Caki2 (cell line): ENCODE data around the gene SPESP1. TPM values are rescaled to one million over a fixed set of nuclear protein-coding genes. Genes with fewer than 3 reads are reported as not detected.
A peak's percentile ranks its signal among the peaks of the same experiment; 100 is the strongest.

Experiments
- DNase-seq: peaks from one replicate; pipeline ENCODE4 v3.0.0-alpha.2; 2015; ENCODE audit warnings: low read depth
- in situ Hi-C: cut with HindIII; loops from 2 replicates; pipeline ENCODE4 v1.10.0; 2016; ENCODE audit warnings: low sequenced_read_pairs, low pct_unique_long_range_greater_than_20kb, mixed read lengths
- total RNA-seq: library from RNA; depleted of rRNA; stranded (reverse); fragments of >200 nt; shearing (Covaris generic); gene quantifications from 2 replicates; pipeline ENCODE4 v1.2.3, GENCODE V29; 2014; ENCODE audit warnings: low replicate concordance; rRNA removed

The SPESP1 gene
- not detected in 2 replicates for total RNA-seq

GRCh38 chr15:68930268-68931022 lies at the start of gene SPESP1:
SPESP1 (plus strand) TSS chr15:68930525; CDS start chr15:68930654, 129 bp downstream.
- no peak for DNase-seq
- in situ Hi-C loops, result no loop called here

- no peak for DNase-seq
- in situ Hi-C loops, result no loop called here
Measured at GRCh38 chr15:68885070-68885469, 45.3 kb upstream of the SPESP1 start.

DNA sequence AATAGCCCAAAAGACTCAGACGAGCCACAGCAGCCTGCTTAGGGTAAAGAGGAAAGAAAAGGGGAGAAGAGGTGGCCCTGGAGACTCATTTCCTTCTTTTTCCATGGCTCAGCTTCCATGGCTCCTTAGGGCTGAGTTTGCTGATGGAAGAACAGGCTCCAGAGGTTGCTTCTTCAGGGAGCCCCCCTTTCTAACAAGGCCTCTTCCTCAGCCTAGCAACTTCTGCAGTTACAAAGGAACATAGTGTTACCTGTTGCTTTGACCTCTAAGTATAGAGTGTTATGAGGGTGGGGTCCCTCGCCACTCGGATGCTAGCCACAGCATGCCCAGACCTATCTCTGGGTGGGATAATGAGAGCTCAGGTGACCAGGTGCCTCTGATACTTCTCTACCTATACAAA lies 43.2 kb upstream of the SPESP1 start:
- in situ Hi-C loops, result no loop called here
- no peak for DNase-seq

- in situ Hi-C loops, result no loop called here
Measured at GRCh38 chr15:68887819-68888218, 42.5 kb upstream of the SPESP1 start.

GRCh38 chr15:68888419-68888818 lies 41.9 kb upstream of the SPESP1 start:
- in situ Hi-C loops, result no loop called here
- DNase-seq, result no peak

More at GRCh38 chr15:68887819-68888218, 42.5 kb upstream of the SPESP1 start:
- DNase-seq, result no peak

GRCh38 chr15:68894208-68894607 lies 36.1 kb upstream of the SPESP1 start:
- in situ Hi-C loops, result no loop called here
- DNase-seq, result no peak

GRCh38 chr15:68896178-68896577 lies 34.1 kb upstream of the SPESP1 start:
- DNase-seq, result no peak
- in situ Hi-C loops, result no loop called here

- no peak for DNase-seq
- in situ Hi-C loops, result no loop called here
Measured at GRCh38 chr15:68897016-68897415, 33.3 kb upstream of the SPESP1 start.

GRCh38 chr15:68900027-68900426 lies 30.3 kb upstream of the SPESP1 start:
- no peak for DNase-seq
- in situ Hi-C loops, result no loop called here

- no peak for DNase-seq
- in situ Hi-C loops, result no loop called here
Measured at GRCh38 chr15:68907396-68907923, 22.9 kb upstream of the SPESP1 start.

DNA sequence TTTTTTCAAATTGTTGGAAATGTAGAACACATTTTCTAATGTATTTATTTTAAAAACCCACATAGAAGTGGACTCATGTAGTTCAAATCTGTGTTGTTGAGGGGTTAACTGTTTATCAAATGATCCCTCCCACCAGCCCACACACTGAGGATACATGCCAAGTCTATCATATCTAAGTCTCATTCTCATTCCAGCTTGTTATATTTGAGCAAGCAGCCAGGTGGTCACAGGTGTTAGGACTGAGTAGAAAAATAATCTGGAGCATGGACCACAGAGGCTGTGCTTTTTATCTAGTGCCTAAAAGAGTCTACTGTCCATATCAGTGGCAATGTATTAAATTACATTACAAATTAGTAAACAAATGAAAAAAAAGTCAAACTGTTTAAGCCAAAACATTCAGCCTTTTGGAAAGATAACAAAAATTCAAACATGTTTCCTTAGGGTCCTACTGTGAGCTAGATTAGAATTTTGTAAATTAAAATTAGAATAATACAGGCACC lies 20.7 kb upstream of the SPESP1 start:
- no peak for DNase-seq
- in situ Hi-C loops, result no loop called here

DNA sequence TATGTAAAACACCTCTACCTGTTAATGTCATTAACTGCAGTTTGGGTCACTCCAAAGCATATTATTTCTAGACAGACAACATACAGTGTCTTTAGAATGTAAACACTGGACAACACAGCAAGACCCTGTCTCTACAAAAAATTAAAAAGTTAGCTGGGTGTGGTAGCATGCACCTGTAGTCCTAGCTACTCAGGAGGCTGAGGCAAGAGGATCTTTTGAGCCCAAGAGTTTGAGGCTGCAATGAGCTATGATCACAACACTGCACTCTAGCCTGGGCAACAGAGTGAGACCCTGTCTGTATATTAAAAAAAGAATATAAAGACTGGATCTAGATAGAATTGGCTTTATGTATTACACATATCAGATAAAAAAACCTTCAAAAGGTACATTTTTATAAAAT lies 20.0 kb upstream of the SPESP1 start:
- DNase-seq, result no peak
- in situ Hi-C loops, result no loop called here

DNA sequence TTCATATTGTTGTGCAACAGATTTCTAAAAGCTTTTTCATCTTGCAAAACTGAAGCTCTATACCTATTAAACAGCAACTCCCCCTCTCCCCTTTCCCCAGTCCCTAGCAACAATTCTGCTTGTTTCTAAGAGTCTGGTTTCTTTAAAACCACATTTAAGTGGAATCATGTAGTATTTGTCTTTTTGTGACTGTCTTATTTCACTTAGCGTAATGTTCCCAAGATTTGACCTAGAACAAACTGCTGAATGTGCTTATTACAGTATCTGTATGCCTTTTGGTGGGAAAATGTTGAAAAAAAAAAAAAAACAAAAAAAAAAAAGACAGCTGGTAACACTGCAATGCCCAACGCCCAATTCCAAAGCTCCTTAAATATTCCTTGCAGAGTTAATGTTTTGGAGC lies 19.5 kb upstream of the SPESP1 start:
- DNase-seq, result no peak
- in situ Hi-C loops, result no loop called here

DNA sequence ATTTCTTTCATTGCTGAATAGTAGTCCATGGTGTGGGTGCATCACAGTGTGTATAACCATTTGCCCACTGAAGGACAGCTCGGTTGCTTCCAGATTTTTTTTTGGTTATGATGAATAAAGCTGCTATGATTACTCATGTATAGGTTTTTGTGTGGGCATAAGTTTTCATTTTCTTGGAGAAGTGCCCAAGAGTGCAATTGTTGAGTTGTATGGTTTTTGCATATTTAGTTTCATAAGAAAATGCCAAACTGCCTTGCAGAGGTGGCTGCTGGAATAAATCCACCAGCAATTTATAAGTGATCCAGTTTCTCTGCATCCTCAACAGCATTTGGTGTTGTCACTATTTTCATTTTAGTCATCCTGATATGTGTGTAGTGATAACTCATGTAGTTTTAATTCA lies 8.4 kb upstream of the SPESP1 start:
- DNase-seq, result no peak
- in situ Hi-C loops, result no loop called here

DNA sequence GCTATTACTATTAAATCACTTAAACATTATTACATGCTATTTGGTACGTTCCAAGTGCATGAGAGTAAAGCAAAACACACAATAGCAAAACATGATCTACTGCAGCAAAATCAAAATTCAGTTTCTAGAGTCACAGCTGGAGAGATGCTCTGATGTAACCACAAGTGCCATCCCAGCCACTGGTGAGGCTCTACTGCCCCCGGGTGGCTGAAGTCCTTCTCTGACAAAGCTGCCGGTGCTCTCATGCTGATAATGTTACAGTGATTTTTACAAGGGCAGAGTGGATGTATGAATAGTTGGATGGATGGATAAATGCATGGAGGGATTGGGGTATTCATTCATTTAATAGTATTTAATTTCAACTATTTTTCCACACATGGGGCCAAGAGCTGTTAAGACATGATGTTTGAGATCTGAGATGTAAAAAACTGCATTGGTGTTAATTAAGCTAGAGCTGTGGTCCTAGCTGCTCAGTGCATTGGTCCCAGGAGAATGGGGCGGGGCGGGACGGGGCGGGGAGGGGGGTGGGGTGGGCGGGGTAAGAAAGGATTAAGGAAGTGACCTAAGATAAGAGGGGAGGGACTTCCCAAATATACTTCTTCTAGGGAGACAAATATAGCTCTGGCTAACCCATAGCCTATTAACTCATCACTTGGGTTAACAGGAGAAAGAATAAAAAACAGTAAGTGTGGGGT lies 5.3 kb upstream of the SPESP1 start:
- DNase-seq, result peak; percentile 52
- in situ Hi-C loops, result no loop called here

DNA sequence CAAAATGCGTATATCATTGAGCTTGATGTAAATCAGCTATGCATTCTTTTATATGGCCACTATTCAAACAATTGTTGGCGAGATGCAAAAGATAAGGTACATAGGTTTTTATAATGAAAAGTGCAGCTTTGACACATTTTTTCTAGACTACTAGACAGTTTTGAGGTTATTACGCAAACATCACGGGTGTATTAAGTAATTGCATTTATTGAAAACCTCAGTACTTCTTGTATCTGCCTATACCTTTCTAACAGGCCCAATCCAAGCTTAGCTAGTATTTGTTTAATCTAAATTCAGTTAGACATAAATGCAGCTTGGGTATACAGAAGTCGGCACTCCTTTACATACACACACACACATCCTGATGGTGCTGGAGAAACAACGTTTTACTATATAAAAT lies 2.7 kb downstream of the SPESP1 start:
- DNase-seq, result no peak
- in situ Hi-C loops, result no loop called here

DNA sequence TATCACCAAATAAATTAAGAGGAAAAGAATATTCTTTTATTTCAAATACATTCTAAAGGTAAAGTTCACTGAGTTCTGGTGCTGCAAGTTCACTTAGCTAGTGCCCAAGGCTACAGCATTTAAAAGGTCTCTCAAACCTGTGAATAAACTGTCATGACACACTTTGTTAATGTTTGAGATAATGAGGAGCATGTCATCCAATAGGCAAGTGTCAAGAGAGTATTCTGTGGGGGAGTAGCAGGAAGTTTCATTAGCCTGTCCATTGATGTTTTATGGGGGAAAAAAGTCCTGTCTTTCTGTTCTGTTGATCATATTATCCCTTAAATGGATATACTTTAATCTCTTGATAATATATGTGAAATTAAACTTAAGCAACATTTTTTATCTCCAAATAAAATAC lies 4.0 kb downstream of the SPESP1 start:
- DNase-seq, result no peak
- in situ Hi-C loops, result no loop called here

GRCh38 chr15:68935400-68935937 lies 5.1 kb downstream of the SPESP1 start:
- in situ Hi-C loops, result no loop called here
- no peak for DNase-seq

DNA sequence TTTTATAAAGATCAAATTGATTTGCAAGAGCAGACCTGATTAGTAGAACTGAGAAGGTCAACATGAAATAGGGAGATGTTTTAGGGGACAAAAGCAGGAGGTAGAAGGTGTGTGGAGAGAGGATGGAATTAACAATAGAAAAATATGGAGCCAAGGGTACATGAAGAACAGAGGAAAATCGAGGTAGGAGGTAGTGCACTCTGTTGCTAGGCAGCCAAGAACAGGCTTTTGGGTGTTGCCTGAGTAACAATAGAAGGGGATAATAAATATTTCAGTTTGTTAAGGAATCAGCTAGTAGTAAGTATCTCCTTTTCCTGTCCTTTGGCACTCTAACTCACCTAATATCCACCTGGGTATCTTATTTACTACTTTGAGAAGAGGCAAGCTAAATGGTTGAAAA lies 9.2 kb downstream of the SPESP1 start:
- no peak for DNase-seq

More for the DNA sequence above, 9.2 kb downstream of the SPESP1 start:
- in situ Hi-C loops, result no loop called here
